Caco-2 (cell line): ENCODE measurements around the gene ADGRL3. TPM values are rescaled to one million over a fixed set of nuclear protein-coding genes. Genes with fewer than 3 reads are reported as not detected.

Experiments used
- BruUV-seq: library from RNA; stranded (reverse); fragments of 400-500 nt; replicated peaks from 2 replicates; lab custom pipeline; 2021; lab: Mats Ljungman, UMichigan
- CTCF ChIA-PET: fragments of 300-600 bp; sonication (Branson Sonifier 250); formaldehyde crosslinking; loops from one replicate; lab custom pipeline; 2022; ENCODE audit warnings: antibody characterized with exemption; lab: Charles Lee
- POLR2A ChIA-PET: fragments of 300-600 bp; sonication (Branson Sonifier 250); formaldehyde crosslinking; loops from one replicate; lab custom pipeline; 2022; ENCODE audit warnings: antibody characterized with exemption; lab: Charles Lee
- DNase-seq, 2 experiments: peaks; one replicate each; pipeline versions ENCODE4 v3.0.0 to v3.0.0-alpha.2; 2020 to 2022
- H3K27me3 ChIP-seq: replicated peaks from 2 replicates; pipeline ENCODE4 v1.6.0; 2011; ENCODE audit warnings: low read length; ENCODE audit not compliant: control insufficient read depth, insufficient read depth
- H3K36me3 ChIP-seq: 2 replicates; pipeline ENCODE4 v1.5.1; 2011; ENCODE audit warnings: low read length; ENCODE audit not compliant: control insufficient read depth, insufficient read depth
- H3K4me1 ChIP-seq: fragments of 250-450 bp; sonication (Bioruptor Pico); 2 replicates; pipeline ENCODE4 v1.5.1; 2020; ENCODE audit warnings: mild to moderate bottlenecking
- H3K4me3 ChIP-seq: 2 replicates; pipeline ENCODE4 v1.5.1; 2011; ENCODE audit warnings: low read depth, mild to moderate bottlenecking, control low read depth, low read length
- H3K9me3 ChIP-seq: fragments of 250-450 bp; sonication (Bioruptor Pico); 2 replicates; pipeline ENCODE4 v1.5.1; 2020; ENCODE audit warnings: mild to moderate bottlenecking, moderate library complexity
- H3K27ac Mint-ChIP-seq: one replicate; pipeline ENCODE4 v1.8.0; 2022; ENCODE audit warnings: mixed read lengths; ENCODE audit not compliant: unreplicated experiment
- H3K27me3 Mint-ChIP-seq: one replicate; pipeline ENCODE4 v1.8.0; 2022; ENCODE audit warnings: mixed read lengths; ENCODE audit not compliant: insufficient read depth, unreplicated experiment
- H3K36me3 Mint-ChIP-seq: one replicate; pipeline ENCODE4 v1.8.0; 2022; ENCODE audit warnings: mild to moderate bottlenecking, mixed read lengths; ENCODE audit not compliant: insufficient read depth, unreplicated experiment
- H3K4me1 Mint-ChIP-seq: one replicate; pipeline ENCODE4 v1.8.0; 2022; ENCODE audit warnings: low read depth, mixed read lengths; ENCODE audit not compliant: unreplicated experiment
- H3K4me3 Mint-ChIP-seq: one replicate; pipeline ENCODE4 v1.8.0; 2022; ENCODE audit warnings: mild to moderate bottlenecking, moderate library complexity, mixed read lengths; ENCODE audit not compliant: unreplicated experiment
- H3K9me3 Mint-ChIP-seq: one replicate; pipeline ENCODE4 v1.8.0; 2022; ENCODE audit warnings: mixed read lengths; ENCODE audit not compliant: unreplicated experiment
- intact Hi-C: fragments of 100-400 bp; cut with micrococcal nuclease; formaldehyde crosslinking; loops from one replicate; pipeline ENCODE4 v1.10.0; 2022; ENCODE audit not compliant: unreplicated experiment
- total RNA-seq: library from RNA; stranded (reverse); gene quantifications from 2 replicates; pipeline ENCODE4 v1.2.3, GENCODE V29; 2022
- TF ChIP-seq, protein P1 (sequence below), 2 experiments: fragments of 200-600 bp in 1 of 2; IDR thresholded peaks; 1 replicate in 1 of 2; 2 replicates in 1 of 2; pipeline versions ENCODE4 v1.5.1 to v1.8.0; 2011 to 2022; ENCODE audit warnings: antibody characterized with exemption in 1 of 2, control low read depth in 1 of 2, inconsistent platforms in 1 of 2, low read depth in 1 of 2, low read length in 1 of 2, mild to moderate bottlenecking in 1 of 2, moderate library complexity in 1 of 2; ENCODE audit not compliant: insufficient read depth in 1 of 2, severe bottlenecking in 1 of 2, unreplicated experiment in 1 of 2

The ADGRL3 gene
- total RNA-seq, 1 experiment from 2014 or later: 1.5 TPM

DNA sequence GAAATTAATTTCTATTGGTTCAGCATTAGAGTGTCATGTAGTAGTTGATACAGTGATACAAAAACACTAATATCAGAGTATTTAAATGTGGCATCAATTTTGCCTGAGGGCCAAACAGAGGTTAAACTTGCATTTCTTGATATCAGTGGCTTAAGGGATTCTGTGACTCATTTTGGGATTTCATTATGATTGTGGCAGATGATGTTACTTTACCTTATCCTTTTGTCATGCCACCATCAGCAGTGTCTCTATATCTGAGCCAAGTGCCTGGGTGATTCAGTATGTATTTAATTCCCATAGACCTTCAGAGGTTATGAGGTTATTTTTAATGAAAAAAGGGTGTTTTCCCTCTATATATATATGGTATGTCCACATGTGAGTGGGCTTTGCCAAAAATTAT lies 582.9 kb downstream of the ADGRL3 start:
- H3K27ac Mint-ChIP-seq: no peak overlapping the region
- intact Hi-C loops: no loop called here

DNA sequence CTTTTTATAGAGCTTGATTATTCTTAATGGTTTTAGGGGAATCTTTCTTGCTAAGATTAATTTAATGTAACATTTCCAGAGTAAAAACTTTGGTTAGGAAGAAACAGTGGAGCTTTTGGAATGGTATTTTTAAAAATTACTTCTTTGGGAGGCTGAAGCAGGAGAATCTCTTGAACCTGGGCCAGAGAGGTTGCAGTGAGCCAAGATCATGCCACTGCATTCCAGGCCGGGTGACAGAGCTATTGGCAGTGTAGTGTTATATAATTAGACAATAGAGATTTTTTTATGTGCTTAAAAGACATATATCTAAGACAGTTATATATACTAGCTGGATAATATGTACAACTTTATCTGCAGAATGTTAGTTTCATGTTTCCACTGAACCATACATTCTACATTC lies 585.6 kb downstream of the ADGRL3 start:
- H3K9me3 Mint-ChIP-seq: peaks cover 4% of the 10 kb centered on the region
- no peak overlapping the region for H3K4me3 Mint-ChIP-seq
- Histone ChIP-seq H3K9me3 (no peaks in the 10 kb centered on the region), H3K4me1 (no peaks in the 10 kb centered on the region), H3K36me3 (no peaks in the 10 kb centered on the region), H3K27me3 (no peaks in the 10 kb centered on the region), H3K4me3 (no peak overlapping the region)
- TF ChIP-seq, protein P1, sequence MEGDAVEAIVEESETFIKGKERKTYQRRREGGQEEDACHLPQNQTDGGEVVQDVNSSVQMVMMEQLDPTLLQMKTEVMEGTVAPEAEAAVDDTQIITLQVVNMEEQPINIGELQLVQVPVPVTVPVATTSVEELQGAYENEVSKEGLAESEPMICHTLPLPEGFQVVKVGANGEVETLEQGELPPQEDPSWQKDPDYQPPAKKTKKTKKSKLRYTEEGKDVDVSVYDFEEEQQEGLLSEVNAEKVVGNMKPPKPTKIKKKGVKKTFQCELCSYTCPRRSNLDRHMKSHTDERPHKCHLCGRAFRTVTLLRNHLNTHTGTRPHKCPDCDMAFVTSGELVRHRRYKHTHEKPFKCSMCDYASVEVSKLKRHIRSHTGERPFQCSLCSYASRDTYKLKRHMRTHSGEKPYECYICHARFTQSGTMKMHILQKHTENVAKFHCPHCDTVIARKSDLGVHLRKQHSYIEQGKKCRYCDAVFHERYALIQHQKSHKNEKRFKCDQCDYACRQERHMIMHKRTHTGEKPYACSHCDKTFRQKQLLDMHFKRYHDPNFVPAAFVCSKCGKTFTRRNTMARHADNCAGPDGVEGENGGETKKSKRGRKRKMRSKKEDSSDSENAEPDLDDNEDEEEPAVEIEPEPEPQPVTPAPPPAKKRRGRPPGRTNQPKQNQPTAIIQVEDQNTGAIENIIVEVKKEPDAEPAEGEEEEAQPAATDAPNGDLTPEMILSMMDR (IDR thresholded peaks at IDR 0.05; ENCODE audit: insufficient read depth in 1 of 2, low read depth in 1 of 2, low read length in 1 of 2, severe bottlenecking in 1 of 2, unreplicated experiment in 1 of 2): no peak
- no peaks in the 10 kb centered on the region for H3K36me3 Mint-ChIP-seq
- DNase-seq: no peak
- intact Hi-C loops: no loop called here
- H3K27me3 Mint-ChIP-seq: peaks cover 3% of the 10 kb centered on the region
- no peak overlapping the region for H3K27ac Mint-ChIP-seq
- no TSS peak for BruUV-seq
- ChIA-PET CTCF (no interaction called here), POLR2A (no interaction called here)
- H3K4me1 Mint-ChIP-seq: no peaks in the 10 kb centered on the region

More for the DNA sequence above, 582.9 kb downstream of the ADGRL3 start:
- H3K27me3 ChIP-seq: no peaks in the 10 kb centered on the region
- DNase-seq: no peak
- TF ChIP-seq, protein P1 (IDR thresholded peaks at IDR 0.05; ENCODE audit: insufficient read depth in 1 of 2, low read depth in 1 of 2, low read length in 1 of 2, severe bottlenecking in 1 of 2, unreplicated experiment in 1 of 2): no peak
- no peaks in the 10 kb centered on the region for H3K4me1 Mint-ChIP-seq
- no TSS peak for BruUV-seq
- POLR2A ChIA-PET: no interaction called here
- CTCF ChIA-PET: no interaction called here
- H3K9me3 ChIP-seq: no peaks in the 10 kb centered on the region
- no peaks in the 10 kb centered on the region for H3K36me3 Mint-ChIP-seq
- no peaks in the 10 kb centered on the region for H3K9me3 Mint-ChIP-seq
- H3K27me3 Mint-ChIP-seq: peaks cover 3% of the 10 kb centered on the region
- H3K4me1 ChIP-seq: no peaks in the 10 kb centered on the region
- H3K4me3 Mint-ChIP-seq: no peak overlapping the region
- H3K4me3 ChIP-seq: no peak overlapping the region
- no peaks in the 10 kb centered on the region for H3K36me3 ChIP-seq

DNA sequence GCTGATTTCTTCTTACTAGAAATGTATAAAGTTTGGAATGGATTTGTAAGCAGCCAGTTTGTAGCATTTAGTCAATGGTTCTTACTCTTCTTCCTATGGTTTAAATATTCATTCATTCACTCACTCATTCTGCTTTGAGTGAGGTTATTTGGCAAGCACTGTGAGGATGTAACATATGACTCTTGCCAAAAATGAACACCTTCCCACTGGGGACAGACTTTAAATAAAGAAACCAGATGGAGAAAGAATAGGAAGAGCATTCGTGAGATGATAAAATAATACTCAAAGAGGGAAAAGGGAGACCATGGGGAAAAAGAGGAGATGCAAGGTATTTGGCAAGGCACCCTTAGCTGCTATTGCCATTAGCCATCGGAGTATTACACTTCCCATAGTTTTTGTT lies 586.1 kb downstream of the ADGRL3 start:
- H3K36me3 Mint-ChIP-seq: no peaks in the 10 kb centered on the region
- peaks cover 3% of the 10 kb centered on the region for H3K27me3 Mint-ChIP-seq
- ChIA-PET POLR2A (no interaction called here), CTCF (no interaction called here)
- no peak overlapping the region for H3K27ac Mint-ChIP-seq
- H3K4me1 Mint-ChIP-seq: no peaks in the 10 kb centered on the region
- Histone ChIP-seq H3K9me3 (0 out of 2 replicates have a peak, but pooled peaks cover under 1% of the 10 kb centered on the region), H3K4me3 (no peak overlapping the region), H3K36me3 (no peaks in the 10 kb centered on the region), H3K4me1 (no peaks in the 10 kb centered on the region), H3K27me3 (no peaks in the 10 kb centered on the region)
- BruUV-seq: no TSS peak
- intact Hi-C loops: no loop called here
- no peak overlapping the region for H3K4me3 Mint-ChIP-seq
- H3K9me3 Mint-ChIP-seq: peaks cover 6% of the 10 kb centered on the region
- TF ChIP-seq, protein P1 (IDR thresholded peaks at IDR 0.05; ENCODE audit: insufficient read depth in 1 of 2, low read depth in 1 of 2, low read length in 1 of 2, severe bottlenecking in 1 of 2, unreplicated experiment in 1 of 2): no peak
- DNase-seq: no peak
